Daoy (cell line): ENCODE data around the gene CLIP4. TPM values are rescaled to one million over a fixed set of nuclear protein-coding genes. Genes with fewer than 3 reads are reported as not detected.

Experiments
- DNase-seq: peaks from one replicate; pipeline ENCODE4 v3.0.0-alpha.2; 2015; ENCODE audit warnings: low read depth
- total RNA-seq: library from RNA; depleted of rRNA; stranded (reverse); fragments of >200 nt; shearing (Covaris generic); gene quantifications from 2 replicates; pipeline ENCODE4 v1.2.3, GENCODE V29; 2014; rRNA removed

CLIP4 gene
- 16.1 and 17.7 TPM in 2 replicates for total RNA-seq

DNA sequence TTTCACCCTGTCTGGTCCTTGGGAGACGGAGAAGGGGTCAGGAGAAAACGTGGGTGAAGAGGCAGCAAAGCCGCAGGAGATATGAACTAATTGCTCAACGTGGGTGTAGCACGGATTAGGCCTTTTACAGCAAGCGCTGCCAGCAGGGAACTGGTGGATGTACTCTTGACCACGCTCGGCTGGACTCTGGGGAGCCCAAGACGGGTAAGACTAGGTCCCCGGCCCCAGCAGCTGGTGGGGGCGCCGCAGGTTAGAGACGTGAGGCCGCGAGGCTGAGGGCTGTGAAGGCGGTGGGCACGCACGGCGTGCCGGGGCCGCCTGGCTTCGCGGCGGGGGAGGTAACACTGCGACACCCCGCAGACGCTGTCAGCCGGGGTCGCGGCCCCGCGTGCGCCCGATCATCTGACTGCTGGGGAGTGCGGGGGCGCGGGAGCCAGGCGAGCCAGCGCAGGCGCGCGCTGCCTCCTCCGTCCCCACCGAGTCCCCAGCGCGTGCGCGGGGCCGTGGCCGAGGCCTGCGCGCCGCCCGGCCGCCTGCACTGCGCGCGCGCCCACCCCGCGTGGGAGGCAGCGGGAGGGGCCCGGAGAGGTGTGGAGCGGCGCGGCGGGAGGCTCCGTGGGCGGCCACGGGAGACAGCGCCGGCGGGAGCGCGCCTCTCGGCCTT lies at the start of gene CLIP4:
Gene CLIP4 (plus strand): TSS at position 470 of the 664 bp plus-strand sequence. CDS start 5,974 bp downstream, outside the sequence.
- DNase-seq: peak; percentile 66

DNA sequence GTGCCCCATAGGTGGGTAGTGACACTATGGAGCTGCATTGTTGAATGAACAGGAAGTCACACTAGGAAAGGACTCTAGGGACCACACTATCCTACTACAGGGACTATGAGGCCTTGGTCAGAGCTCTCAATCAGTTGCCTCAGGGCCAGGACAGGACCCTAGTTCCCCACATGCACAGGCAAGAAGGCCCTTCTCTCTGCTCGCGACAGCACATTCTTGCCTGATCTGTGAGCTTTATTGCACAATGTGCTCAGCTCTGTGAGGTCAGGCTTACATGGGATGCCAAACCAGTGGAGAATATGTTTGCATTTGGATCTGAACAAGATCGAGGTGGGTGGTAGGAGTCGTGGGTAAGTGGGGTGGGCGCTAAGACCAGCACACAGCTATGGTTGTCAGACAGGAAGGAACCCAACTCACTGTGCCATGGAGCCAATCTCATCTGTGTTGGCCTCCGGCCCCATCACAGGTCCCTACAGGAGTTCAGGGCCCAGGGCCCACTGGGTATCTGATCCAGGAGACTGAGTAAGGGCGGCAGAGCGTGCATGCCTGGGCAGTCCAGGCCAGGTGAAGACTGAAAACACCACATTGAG lies 48.8 kb upstream of the CLIP4 start:
- DNase-seq: no peak

- DNase-seq: no peak
These were observed 48.1 kb upstream of the CLIP4 start for GRCh38 chr2:29066997-29067605.

GRCh38 chr2:29068513-29068912 lies 46.7 kb upstream of the CLIP4 start:
- no peak for DNase-seq

DNA sequence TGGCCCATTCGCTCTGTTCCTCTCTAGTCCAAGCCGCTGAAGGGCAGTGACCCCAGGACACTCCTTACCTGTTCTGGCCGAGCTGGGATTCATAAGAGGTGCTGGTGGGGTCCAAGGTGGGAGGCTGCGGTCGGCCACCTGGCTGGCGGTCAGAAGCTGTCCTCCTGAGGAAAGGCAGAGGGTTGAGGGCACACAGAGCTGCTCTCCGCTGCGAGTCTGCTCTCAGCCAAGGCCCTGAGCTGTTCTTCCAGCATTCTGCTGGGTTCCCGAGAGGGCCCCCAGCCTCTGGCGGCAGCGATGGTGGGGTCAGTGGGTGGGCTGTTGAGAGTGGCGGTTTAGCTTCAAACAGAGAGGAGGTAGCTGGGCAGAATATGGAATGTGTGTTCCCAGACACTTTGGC lies 44.7 kb upstream of the CLIP4 start:
- DNase-seq: no peak

DNA sequence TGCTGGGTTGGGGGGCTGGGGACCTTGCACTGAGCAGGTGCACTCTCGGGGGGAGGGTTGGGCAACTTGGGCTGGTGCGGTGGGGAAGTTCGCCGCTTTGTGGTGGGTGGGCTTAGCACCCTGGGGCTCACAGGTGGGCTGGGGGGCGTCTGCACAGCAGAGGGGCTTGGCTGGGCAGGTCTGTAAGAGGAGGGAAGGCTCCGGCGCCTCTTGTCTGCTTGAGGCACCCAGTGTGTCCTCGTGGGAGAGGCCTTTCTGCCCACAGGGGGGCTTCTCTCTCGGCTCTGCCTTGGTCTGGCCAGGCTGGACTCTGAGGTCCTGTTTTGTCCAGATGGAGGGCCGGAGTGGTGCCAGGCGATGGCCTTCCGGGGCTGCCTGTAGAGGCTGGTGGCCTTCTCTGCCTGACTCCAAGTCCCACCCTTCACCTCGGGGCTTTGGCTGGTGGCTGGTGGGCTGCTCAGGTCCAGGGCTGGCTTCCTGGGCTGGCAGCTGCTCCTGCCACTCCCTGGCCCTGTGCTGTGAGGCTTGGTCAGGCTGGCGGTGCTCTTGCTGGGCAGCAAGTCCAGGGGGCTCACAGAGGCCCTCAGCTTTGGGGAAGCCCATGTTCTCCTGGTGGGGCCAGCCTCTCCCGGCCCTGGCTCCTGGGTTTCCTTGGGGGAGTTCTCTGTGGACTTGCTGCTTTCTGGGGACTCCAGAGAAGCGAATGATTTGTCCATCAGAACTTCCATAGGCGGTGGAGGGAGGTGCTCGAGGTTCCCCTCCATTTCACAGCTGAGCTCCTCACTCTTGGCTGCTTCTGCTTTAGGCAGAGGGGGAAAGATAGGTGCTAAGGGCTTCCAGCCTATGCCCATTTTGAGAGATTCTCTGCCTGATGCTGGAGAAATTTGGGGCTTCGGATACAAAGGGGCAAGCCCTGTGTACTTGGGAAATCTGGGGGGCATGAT lies 43.9 kb upstream of the CLIP4 start:
- no peak for DNase-seq

DNA sequence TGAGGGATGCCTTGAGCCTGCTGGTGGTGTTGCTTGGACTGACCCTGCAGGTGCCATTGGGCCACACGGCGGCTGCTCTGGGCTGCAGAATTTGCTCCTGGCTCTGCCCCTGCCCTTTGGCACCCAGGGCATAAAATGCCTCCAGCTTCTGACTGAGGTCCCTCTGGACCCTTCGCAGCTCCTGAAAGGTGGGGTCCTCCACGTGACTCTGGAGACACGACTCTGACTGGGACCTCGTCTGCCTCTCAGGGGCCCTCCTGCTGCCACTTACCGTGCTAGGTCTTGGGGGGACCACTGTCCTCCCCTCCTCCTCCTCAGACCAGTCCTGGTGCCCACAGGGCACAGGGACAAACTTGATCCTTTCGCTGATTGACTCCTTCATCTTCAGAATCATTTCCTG lies 43.0 kb upstream of the CLIP4 start:
- no peak for DNase-seq

GRCh38 chr2:29072971-29073725 lies 42.1 kb upstream of the CLIP4 start:
- DNase-seq: no peak

GRCh38 chr2:29073933-29074332 lies 41.3 kb upstream of the CLIP4 start:
- DNase-seq: no peak

DNA sequence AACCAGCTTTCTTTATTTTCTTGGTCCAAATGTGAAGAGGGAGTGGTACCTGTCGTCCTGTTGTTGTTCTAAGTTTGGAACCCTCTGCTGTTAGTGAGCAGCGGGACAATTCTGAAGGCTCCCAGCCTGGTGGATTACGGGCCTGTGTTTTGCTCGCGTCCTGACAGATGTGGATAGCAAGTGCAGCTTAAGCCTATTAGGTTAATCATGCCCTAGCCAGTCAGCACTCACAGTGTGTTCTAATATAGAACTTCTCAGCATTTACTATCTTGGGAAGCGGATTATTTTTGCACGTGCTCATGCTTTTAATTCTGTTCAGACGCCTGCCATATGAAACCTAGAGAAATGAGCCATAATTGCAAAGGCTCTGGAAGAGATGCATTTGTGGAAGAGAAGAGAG lies 40.8 kb upstream of the CLIP4 start, which contains the start of gene PCARE:
Gene PCARE (minus strand): TSS at position 113 of the 400 bp plus-strand sequence. CDS start 262 bp downstream, outside the sequence.
- DNase-seq: no peak

GRCh38 chr2:29075894-29076705 lies 39.1 kb upstream of the CLIP4 start:
- DNase-seq: no peak

DNA sequence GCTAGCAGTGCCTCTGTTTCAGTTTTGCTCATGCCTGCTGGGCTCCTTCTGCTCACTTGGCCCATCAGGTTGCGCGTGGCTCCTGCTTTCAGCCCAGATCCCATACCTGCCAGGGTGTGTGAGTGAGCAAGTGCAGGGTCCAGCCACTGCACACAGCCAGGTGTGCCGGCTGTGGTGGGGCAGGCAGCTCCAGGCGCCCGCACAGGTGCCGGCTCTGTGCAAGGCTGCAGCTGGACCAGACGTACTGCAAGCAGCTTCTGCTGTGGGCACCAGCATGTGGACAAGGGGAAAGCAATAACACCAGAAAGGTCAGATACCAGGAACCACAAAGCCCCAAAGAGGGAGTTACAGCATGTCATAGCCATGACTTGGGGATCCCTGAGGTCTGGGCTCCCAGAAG lies 35.3 kb upstream of the CLIP4 start:
- DNase-seq: no peak

GRCh38 chr2:29080886-29081743 lies 34.1 kb upstream of the CLIP4 start:
- no peak for DNase-seq

- DNase-seq: no peak
These were observed 32.3 kb upstream of the CLIP4 start for GRCh38 chr2:29082804-29083495.

- DNase-seq: no peak
These were observed 30.7 kb upstream of the CLIP4 start for GRCh38 chr2:29084554-29084953.

DNA sequence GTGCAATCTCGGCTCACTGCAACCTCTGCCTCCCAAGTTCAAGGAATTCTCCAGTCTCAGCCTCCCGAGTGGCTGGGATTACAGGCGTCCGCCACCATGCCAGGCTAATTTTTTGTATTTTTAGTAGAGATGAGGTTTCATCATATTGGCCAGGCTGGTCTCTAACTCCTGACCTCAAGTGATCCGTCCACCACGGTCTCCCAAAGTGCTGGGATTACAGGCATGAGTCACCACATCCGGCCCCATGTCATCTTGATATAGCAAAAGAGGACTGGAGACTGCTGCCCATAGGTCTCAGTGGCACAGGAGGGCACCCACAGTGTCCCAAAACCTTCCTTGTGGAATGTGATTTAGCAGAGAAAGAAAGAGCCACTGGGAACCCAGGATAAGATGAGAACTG lies 24.9 kb upstream of the CLIP4 start:
- peak; percentile 28 for DNase-seq

GRCh38 chr2:29096969-29097368 lies 18.2 kb upstream of the CLIP4 start:
- no peak for DNase-seq

DNA sequence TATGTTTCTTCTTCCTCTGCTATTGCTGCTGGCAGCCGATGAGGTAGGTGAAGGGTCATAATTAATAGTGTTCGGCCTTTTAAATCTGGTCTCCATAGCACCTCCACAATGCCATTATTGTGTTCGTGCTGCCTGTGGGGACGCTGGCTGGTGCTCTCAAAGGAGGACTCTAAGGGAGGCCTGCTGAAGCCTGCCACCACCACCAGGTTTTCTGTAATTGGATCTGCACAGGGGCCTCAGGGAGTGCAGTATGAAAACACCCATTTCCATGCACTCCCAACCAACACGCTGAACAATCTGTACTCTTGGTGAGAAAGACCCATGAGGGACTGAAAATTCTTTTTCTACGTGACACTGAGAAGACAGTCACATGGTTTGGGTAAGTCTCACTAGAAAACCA lies 17.6 kb upstream of the CLIP4 start:
- no peak for DNase-seq

DNA sequence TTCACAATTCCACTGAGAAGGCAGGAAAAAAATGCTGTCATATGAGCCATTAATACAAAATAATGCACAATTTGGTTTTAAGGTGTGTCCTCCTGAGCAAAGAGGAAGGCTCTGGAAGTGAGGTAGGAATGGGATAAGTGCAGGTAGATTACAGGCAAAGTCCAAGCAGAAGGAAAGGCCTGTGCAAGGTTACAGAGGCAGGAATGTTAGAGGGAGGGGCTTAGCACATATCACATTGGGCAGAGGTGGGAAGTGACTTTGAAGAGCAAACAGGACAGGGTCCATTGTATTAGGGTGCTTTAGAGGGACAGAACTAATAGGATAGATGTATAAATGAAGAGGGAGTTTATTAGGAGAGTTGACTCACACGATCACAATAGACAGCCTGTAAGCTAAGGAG lies 14.7 kb upstream of the CLIP4 start:
- no peak for DNase-seq
